ENCODE measurements around the gene TNNT3.

TNNT3 gene

DNA sequence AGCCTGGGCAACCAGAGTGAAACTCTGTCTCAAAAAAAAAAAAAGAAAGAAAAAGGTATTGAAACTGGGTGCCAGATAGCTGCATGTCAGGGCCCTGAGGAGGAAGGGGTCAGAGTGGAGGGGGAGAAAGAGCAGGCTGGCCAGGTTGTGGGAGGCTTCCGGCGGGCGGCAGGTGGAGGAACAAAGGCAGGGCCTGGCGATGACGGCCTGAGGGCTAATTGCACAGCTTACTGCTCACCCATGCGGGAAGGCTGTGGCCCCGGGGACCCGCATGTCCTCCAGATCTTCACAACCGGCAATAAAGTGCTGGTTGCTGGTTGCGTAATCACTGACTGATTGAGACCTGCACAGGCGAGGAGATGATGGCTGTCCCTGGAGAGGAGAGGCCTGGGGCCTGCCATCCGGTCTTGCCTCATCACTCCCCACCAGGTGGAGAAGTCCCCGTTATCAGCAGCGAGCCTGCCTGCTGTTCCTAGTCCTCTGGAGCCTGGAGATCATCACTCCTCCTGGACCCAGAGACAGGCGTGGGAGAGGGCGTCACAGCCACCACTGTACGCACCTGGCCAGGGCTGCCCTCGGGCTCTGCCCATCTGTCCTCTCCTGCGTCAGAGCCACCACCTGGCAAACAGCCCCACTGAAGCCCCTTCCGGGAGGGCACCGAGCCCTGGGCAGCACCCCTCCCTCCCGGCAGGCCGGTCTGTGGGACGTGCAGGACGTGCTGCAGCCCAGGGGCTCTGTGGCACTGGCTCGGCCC is 59.4 kb downstream of the TNNT3 start:
- DNase-seq (no peak), ATAC-seq (ENCODE audit: insufficient read depth, low read depth) (no peak)
- Histone ChIP-seq H3K27me3 (ENCODE audit: insufficient read depth, low read length, poor library complexity) (no peaks in the 10 kb centered on the region), H3K4me2 (ENCODE audit: insufficient read depth, low read length) (no peak overlapping the region), H4K20me1 (ENCODE audit: insufficient read depth, low read length) (no peaks in the 10 kb centered on the region), H3K27ac (ENCODE audit: low read length) (no peak overlapping the region), H2AFZ (ENCODE audit: low read depth, low read length) (no peak overlapping the region), H3K36me3 (ENCODE audit: insufficient read depth, low read length) (no peaks in the 10 kb centered on the region), H3K4me1 (ENCODE audit: insufficient read depth, low read length) (no peaks in the 10 kb centered on the region), H3K9me3 (ENCODE audit: insufficient read depth, low read length, severe bottlenecking) (no peaks in the 10 kb centered on the region), H3K4me3 (ENCODE audit: low read depth in 1 of 2, low read length in 2 of 2) (no peak overlapping the region), H3K79me2 (ENCODE audit: insufficient read depth, low read length) (no peaks in the 10 kb centered on the region), H3K9ac (ENCODE audit: low read depth, low read length) (no peak overlapping the region)
- no peak for TF ChIP-seq EZH2 (IDR thresholded peaks at IDR 0.05; ENCODE audit: borderline replicate concordance, low read depth, low read length, severe bottlenecking)
- TF ChIP-seq, protein P1, sequence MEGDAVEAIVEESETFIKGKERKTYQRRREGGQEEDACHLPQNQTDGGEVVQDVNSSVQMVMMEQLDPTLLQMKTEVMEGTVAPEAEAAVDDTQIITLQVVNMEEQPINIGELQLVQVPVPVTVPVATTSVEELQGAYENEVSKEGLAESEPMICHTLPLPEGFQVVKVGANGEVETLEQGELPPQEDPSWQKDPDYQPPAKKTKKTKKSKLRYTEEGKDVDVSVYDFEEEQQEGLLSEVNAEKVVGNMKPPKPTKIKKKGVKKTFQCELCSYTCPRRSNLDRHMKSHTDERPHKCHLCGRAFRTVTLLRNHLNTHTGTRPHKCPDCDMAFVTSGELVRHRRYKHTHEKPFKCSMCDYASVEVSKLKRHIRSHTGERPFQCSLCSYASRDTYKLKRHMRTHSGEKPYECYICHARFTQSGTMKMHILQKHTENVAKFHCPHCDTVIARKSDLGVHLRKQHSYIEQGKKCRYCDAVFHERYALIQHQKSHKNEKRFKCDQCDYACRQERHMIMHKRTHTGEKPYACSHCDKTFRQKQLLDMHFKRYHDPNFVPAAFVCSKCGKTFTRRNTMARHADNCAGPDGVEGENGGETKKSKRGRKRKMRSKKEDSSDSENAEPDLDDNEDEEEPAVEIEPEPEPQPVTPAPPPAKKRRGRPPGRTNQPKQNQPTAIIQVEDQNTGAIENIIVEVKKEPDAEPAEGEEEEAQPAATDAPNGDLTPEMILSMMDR (IDR thresholded peaks at IDR 0.05; ENCODE audit: borderline replicate concordance, extremely low read depth, low read length, poor library complexity, severe bottlenecking): no peak

DNA sequence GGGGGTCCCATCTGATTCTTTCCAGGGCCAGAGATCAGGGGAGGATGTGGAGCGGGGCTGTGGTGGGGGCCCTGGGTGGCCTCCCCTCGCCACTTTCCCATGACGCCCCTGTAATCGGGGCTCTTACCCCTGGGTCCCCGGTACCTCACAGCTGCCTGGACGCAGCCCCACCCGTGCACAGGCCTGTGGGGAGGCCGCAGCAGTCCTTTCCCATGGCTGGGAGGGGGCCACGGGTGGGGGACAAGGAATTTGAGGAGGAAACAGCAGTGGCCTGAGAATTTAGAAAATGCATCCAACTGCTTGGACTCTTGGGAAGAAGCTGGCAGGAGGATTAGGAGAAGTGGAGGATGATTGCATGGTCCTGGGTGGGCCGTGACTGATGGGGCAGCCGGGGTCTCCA is 60.1 kb downstream of the TNNT3 start:
- H4K20me1 ChIP-seq (ENCODE audit: insufficient read depth, low read length): no peaks in the 10 kb centered on the region
- H2AFZ ChIP-seq (ENCODE audit: low read depth, low read length): no peak overlapping the region
- H3K27ac ChIP-seq (ENCODE audit: low read length): no peak overlapping the region
- DNase-seq: no peak
- H3K4me2 ChIP-seq (ENCODE audit: insufficient read depth, low read length): no peak overlapping the region
- no peaks in the 10 kb centered on the region for H3K79me2 ChIP-seq (ENCODE audit: insufficient read depth, low read length)
- no peaks in the 10 kb centered on the region for H3K4me1 ChIP-seq (ENCODE audit: insufficient read depth, low read length)
- H3K27me3 ChIP-seq (ENCODE audit: insufficient read depth, low read length, poor library complexity): no peaks in the 10 kb centered on the region
- no peaks in the 10 kb centered on the region for H3K36me3 ChIP-seq (ENCODE audit: insufficient read depth, low read length)
- ATAC-seq (ENCODE audit: insufficient read depth, low read depth): no peak
- H3K9me3 ChIP-seq (ENCODE audit: insufficient read depth, low read length, severe bottlenecking): no peaks in the 10 kb centered on the region
- H3K9ac ChIP-seq (ENCODE audit: low read depth, low read length): no peak overlapping the region
- no peak overlapping the region for H3K4me3 ChIP-seq (ENCODE audit: low read depth in 1 of 2, low read length in 2 of 2)
- TF ChIP-seq, protein P1 (IDR thresholded peaks at IDR 0.05; ENCODE audit: borderline replicate concordance, extremely low read depth, low read length, poor library complexity, severe bottlenecking): no peak
- TF ChIP-seq EZH2 (IDR thresholded peaks at IDR 0.05; ENCODE audit: borderline replicate concordance, low read depth, low read length, severe bottlenecking): no peak

DNA sequence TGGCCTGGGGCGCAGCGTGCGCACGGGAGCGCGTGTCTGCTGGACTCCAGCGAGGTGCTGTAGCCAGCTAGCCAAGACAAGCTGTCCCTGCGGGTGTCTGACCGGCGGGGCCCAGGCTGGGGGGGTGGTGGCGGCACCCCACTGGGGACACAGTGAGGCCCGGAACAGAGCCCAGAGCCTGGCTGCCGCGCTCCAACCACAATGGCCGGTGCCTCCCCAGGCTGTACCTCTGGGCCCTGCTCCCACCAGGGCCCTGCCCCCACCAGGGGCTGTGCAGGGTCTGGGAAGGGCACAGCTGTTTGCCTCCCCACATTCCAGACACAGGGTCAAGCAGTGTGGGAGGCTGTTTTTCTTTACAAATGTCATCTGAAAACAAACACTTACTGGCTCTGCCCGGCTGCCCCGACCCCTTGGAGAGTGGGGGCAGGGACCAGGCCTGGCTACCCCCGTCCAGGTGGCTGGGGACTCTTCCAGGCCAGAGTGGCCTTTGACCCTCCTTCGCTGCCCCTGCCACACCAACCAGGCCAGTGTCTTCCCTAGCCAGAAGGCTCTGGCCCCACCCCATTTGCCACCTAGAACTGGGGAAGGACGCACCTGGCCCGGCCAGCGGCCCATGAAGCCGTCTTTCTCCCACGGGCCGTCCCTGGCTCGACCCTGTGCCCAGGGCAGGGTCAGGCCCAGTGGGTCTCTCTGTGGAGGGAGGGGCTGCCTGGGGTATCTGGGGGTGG is 63.5 kb downstream of the TNNT3 start:
- H3K79me2 ChIP-seq (ENCODE audit: insufficient read depth, low read length): no peaks in the 10 kb centered on the region
- no peak overlapping the region for H3K4me2 ChIP-seq (ENCODE audit: insufficient read depth, low read length)
- ATAC-seq (ENCODE audit: insufficient read depth, low read depth): no peak
- H3K36me3 ChIP-seq (ENCODE audit: insufficient read depth, low read length): no peaks in the 10 kb centered on the region
- H3K9ac ChIP-seq (ENCODE audit: low read depth, low read length): no peak overlapping the region
- no peak overlapping the region for H3K4me3 ChIP-seq (ENCODE audit: low read depth in 1 of 2, low read length in 2 of 2)
- DNase-seq: no peak
- no peaks in the 10 kb centered on the region for H4K20me1 ChIP-seq (ENCODE audit: insufficient read depth, low read length)
- no peak overlapping the region for H2AFZ ChIP-seq (ENCODE audit: low read depth, low read length)
- H3K27me3 ChIP-seq (ENCODE audit: insufficient read depth, low read length, poor library complexity): no peaks in the 10 kb centered on the region
- TF ChIP-seq, protein P1 (IDR thresholded peaks at IDR 0.05; ENCODE audit: borderline replicate concordance, extremely low read depth, low read length, poor library complexity, severe bottlenecking): no peak
- no peak for TF ChIP-seq EZH2 (IDR thresholded peaks at IDR 0.05; ENCODE audit: borderline replicate concordance, low read depth, low read length, severe bottlenecking)
- H3K4me1 ChIP-seq (ENCODE audit: insufficient read depth, low read length): no peaks in the 10 kb centered on the region
- no peak overlapping the region for H3K27ac ChIP-seq (ENCODE audit: low read length)
- no peaks in the 10 kb centered on the region for H3K9me3 ChIP-seq (ENCODE audit: insufficient read depth, low read length, severe bottlenecking)

All from DND-41 (cell line).